Tongue (tissue), 2 donors: ENCODE measurements around the gene LIPI. TPM values are rescaled to one million over a fixed set of nuclear protein-coding genes. Genes with fewer than 3 reads are reported as not detected.
A peak's percentile ranks its signal among the peaks of the same experiment; 100 is the strongest.
"Not testable (repeated sequence)": the region's sequence is repeated elsewhere in the genome, so short reads cannot be mapped to it uniquely, and the experiment has no call there.

ENCODE experiments used
- DNase-seq: peaks from one replicate; pipeline ENCODE4 v3.0.0-alpha.2; 2015
- total RNA-seq: library from RNA; depleted of rRNA; stranded (reverse); fragments of >200 nt; gene quantifications from one replicate; pipeline ENCODE4 v1.2.3, GENCODE V29; 2014

LIPI gene
- total RNA-seq = not detected

DNA sequence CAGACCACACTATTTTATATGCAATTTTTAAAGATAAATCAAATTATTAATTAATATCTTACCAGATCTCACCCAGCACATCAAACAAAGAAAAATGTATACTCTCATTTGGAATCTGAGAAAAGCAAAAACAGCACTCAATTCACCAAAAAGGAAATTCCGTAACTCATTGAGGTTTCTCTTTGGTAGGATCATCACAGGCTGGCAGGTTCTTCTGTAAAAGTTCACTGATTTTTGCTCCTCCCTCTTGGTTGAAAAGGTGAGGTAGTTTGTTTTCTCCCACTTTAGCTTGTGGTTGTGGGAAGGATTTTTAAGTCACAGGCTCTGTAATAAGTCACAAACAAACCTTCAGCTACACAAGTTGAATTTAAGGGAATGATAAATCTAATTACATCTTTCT lies at the start of gene LIPI:
Gene LIPI (minus strand): TSS at position 218 of the 400 bp plus-strand sequence. CDS start 110 bp downstream, at position 108.
- DNase-seq = no peak

DNA sequence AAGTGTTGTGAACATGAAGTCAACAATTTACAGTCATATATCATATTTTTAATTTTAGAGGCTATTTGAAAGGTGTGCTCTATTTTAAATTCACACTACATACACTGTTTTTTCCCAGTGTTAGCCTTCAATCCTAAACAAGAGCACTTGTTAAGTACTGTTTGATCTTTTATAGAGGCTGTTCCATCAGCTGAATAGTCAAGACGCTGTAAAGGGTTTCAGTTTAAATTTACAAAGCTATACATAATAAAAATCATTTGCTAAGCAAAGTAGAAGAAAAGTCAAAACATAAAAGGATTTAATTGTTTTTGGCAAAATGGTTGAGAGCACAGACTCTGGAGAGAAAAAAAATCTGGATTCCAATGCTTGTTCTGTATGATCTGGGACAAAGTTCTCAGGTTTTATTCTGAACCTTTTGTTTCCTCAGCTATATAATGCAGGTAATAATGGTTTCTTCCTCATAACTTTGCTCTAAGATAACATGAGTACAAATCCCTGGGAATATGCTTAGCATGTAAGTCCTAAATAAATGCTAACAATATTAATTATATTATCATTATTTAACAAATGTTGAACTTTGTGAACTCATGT lies 49.5 kb upstream of the LIPI start:
- DNase-seq = no peak

DNA sequence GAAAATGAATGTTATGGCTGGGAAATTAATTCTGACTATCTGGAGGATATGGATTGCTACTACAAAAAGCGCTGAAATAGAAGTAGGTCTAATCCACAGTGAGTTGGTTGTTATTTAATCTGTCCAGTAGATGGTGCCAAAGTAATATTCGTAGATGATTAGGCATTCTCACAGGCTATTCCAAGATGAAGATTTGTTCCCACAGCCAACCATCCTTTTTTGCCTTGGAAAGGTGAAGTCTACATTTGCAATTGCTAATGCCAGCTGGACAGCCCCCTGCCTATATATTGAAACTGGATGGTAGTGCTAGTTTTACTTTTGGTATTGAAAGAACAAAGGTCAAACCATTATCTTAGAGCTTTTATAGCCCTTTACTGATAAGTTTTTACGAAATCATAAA lies 49.0 kb upstream of the LIPI start:
- DNase-seq = peak; percentile 81

DNA sequence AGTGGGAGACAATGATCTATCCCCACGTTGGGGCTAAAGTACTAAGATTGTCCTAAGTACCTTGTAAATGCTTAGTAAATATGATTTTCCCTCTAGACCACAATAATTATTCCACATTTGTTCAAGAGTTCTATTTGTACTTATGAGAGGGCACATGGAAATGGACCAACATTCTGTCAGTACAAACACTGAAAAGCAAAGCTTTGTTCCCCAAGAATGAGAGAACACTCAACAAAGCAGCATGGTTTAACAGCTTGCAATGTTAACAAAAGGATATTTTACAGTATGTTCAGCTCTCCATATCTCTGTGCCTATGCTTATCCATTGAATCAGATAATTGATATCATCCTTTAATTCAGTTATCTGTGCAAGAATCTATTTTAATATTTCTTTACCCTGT lies 40.6 kb upstream of the LIPI start:
- DNase-seq = no peak

DNA sequence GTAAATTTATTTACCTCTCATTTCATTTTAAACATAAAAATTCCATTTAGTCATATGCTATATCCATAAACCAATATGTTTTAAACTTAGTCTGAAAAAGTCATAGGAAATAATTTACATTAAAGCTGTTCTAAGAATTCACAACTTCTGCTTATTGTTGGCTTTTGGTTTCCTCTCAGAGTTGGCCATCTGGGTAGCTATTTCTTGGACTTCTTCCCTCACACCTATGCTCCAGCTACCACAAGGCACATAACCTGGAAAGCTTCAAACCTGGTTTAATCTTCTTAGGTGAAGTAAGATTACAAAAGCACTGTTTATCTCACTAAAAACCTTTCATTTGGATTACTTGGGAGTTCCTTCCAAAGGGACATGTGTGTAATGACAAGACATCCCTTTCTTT lies 35.0 kb upstream of the LIPI start:
- no peak for DNase-seq

DNA sequence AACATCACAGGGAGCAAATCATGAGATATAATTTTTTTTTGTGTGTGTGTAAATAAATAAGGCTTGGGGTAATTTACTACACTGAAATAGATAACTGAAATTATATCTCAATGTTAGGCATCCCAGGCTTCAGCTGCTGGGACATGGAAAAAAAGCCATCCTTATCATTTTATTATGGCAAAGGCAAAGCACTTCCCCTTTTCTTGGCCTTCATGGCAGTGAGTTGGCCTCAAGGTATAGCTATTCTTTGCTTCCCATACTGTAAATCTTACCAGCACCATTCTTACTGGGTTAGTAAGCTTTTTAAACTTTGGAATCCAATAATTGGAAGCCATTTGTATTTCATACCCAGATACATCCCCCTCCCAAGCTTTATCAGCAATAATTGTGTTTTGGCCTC lies 34.2 kb upstream of the LIPI start:
- DNase-seq = no peak

DNA sequence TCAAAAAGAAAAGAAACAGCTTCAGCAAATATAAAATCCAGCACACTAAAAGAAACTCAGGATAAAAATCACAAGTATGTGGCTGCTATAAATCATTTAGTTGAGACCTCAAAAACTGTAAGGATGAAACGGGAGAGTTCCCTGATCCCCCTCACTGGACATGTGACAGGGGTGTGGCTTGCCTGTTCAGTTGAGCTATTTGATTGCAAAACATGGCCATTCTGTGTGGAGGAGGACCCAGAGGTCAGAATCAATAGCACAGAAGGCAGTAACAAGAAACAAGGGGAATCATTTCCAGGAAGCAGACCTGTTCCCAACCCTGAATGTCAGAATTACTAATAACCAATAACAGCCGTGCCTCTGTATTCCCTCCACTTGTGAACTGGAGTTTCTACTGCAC lies 33.1 kb upstream of the LIPI start:
- DNase-seq = no peak

DNA sequence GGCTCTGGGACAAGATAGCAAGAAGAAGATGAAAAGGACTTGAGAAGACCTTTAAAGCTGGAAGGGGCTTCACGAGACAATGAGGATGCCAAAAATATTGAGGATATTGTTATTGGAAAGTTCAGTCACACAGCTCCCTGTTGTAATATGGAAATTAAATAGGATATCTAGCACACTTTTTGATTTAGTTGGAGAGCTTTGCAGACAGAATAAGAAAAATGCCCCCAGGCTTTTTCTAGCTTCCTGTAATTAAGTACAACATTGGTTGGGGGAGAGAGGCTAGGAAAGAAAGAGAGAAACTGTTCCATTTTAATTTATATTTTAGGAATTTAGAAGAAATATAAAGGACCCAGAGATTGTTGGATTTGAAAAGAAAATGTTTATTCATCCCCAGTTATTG lies 32.7 kb upstream of the LIPI start:
- DNase-seq = no peak

DNA sequence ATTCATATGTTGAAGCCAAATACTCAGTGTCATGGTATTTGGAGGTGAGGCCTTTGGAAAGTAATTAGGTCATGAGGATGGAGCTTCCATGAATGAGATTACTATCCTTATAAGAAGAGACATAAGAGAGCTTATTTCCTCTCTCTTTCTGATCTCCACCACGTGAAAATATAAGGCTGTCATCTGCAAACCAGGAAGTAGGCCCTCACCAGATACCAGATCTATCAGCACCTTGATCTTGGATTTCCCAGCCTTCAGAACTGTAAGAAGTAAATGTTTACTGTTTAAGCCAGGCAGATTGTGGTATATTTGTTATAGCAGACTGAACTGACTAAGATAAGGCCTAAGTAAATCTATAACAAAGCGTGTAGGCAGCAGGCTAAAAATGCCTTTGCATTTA lies 30.5 kb upstream of the LIPI start:
- no peak for DNase-seq

DNA sequence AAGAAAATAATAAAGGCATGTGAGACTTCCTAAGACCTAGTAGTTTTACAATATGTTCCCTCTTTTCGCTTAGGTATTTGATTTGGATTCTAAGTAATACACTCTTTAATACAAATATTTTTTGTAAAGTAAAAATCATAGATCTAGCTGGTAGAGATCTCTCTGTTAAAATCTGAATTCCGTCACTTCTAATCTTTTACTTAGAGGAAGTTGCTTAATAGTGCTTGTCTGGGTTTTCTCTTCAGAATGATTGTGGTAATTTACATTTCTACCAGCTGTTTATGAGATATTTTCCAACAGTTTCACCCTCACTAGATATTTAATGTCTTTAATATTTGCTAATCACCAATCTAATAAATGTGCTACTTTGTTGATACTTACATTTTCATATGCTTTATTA lies 28.5 kb upstream of the LIPI start:
- no peak for DNase-seq

DNA sequence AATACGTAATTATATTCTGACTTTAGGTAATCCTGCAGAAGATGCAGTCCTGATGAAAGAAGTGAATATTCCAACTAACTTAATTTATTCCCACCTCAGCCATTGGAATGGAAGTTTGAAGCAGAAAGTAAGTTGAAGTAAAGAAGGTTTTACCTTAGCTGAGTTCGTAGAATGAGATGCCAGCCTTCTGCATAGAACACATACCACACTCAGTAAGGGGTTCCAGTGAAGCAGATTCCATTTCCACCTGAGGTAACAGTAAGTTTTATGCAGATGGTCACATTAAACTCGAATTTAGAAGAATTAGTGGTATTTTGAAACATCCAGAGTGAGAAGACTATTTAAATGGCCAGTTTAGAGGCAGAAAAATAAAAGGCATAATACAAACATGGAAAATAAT lies 25.4 kb upstream of the LIPI start:
- no peak for DNase-seq

DNA sequence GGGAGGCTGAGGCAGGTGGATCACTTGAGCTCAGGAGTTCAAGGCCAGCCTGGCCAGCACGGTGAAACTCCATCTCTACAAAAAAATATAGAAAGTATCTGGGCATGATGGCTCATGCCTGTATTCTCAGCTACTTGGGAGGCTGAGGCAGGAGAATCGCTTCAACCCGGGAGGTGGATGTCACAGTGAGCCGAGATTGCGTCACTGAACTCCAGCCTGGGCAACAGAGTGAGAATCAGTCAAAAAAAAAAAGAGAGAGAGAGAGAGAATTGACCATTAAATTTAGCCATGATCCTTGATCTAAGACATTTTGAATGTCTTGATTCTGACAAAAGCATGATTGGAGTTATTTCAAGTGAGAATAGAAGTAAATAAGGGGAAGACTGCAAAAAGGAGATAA lies 24.3 kb upstream of the LIPI start:
- no peak for DNase-seq

DNA sequence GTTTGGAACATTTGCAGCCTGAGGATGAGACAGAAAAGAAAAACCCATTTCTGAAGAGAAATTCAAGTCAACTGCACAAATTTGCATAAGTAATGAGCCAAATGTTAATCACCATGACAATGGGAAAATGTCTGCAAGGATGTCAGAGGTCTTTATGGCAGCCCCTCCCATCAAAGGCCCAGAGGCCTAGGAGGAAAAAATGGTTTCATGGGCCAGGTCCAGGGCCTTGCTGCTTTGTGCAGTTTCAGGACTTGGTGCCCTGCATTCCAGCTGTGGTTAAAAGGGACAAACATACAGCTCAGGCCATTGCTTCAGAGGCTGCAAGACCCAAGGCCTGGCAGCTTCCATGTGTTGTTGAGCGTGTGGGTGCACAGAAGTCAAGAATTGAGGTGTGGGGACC lies 18.6 kb upstream of the LIPI start:
- no peak for DNase-seq

DNA sequence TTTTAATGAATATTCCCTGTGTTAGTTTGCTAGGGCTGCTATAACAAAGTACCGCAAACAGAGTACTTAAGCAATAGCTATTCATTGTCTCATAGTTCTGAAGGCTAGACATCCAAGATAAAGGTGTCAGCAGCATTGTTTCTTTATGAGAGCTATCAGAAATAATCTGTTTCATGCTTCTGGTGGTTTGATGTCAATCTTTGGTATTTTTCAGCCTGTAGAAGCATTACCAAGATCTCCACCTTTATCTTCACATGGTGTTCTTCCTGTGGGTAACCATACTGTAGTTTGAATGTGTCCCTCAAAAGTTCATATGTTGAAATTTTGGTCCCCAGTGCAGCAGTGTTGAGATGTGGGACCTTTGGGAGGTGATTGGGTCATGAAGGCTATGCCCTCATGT lies 12.6 kb upstream of the LIPI start:
- DNase-seq = no peak

DNA sequence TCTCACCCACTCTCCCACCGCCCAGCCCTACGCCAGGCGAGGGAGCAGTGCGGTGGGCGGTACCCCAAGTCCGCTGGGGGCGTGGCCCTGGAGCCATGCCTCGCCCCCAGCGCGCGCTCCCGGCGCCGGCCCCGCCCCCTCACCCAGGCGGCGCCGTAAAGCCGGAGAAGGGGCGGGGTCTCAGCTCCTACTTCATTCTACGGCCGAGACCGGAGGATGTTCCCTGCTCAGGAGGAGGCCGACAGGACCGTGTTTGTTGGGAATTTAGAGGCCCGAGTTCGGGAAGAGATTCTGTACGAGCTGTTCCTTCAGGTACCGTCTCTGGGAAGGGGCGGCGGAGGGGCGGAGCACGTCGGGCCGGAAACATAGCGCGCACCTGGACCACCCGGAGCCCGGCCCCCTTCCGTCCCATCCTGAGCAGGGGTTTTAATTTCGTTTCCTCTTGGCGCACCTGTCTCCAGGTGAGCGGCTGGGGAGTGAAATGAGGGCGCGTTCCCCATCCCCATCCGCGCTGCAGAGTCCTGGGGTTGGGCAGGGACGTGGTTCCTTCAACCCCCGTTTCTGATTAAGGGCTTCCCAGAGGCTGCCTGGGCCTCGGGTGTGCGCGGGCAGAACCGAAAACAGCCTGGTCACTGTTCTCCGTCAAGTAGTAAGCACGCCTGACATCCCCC lies 5.4 kb upstream of the LIPI start, which contains the start of gene RBM11:
Gene RBM11 (plus strand): TSS at position 187 of the 671 bp plus-strand sequence. CDS start 30 bp downstream, at position 217.
- peak; percentile 78 for DNase-seq

DNA sequence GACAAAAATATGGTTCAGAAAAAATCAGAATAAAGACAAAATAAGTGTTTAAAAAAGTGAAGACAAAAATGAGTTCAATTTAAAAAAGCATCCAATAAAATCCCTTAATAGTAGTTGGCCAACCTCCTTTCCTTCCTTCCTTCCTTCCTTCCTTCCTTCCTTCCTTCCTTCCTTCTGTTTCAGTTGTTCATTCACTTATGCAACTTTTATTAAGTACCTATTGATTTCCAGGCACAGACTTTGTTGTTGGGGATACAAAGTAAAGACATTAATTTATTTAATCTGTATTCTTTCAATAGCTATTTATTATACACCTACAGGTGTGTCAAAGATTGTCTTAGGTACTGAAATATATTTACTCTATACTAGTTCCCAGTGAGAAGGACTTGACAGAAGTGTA lies 2.4 kb upstream of the LIPI start:
- no peak for DNase-seq

DNA sequence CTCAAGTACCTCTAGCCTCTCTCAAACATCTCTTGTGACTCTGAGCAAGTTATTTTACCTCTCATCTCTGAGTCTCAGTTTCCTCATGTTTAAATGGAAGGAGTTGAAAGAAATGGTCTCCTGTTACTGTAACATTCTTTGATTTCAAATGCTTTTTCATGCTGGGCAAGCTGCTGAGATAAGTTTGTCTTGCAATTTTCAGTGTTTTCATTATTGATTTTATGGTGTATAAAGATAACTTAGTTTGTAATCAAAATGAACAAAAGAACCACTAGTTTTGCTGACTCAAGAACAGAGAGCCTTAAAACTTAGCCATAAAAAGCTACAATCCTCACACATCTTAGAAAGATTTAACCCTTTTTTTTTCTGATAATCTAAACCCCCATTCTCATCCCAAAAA lies 4.5 kb downstream of the LIPI start:
- DNase-seq = peak; percentile 1

DNA sequence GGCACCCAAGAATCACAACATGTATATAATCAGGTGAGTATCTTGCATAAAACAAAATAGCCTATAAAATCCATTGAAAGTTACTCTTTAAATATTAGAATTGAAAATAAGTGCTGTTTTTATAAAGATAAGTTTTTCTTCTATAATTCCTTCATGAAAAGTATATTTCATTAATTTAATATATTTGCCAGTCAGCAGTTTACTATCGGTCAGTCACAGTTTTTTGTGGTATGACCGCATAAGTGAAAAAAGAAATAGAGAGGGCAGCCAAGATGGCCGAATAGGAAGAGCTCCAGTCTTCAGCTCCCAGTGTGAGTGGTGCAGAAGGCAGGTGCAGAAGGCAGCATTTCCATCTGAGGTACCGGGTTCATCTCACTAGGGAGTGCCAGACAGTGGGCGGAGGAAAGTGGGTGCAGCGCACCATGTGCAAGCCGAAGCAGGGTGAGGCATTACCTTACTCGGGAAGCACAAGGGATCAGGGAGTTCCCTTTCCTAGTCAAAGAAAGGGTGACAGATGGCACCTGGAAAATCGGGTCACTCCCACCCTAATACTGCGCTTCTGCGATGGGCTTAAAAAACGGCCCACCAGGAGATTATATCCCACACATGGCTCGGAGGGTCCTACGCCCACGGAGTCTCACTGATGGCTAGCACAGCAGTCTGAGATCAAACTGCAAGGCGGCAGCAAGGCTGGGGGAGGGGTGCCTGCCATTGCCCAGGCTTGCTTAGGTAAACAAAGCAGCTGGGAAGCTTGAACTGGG lies 44.1 kb downstream of the LIPI start:
- DNase-seq = not testable (repeated sequence)

DNA sequence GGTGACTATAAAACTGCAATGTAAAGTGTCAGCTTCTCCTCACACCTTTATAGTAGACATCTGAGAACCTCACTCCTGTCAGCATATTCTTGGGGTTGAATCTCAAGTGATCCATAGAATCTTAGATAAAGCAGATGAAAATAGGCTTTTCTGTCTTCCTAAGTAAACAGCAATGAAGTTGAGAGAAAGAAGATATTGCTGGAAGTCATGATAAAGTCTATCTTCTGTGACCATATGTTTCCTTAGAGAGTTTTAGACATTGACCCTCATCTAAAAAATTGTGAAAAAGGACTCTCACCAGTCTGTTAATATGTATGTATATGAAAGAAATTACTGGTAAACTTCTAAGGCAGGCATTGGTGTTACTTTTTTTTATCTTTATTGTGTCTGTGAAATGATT lies 66.8 kb downstream of the LIPI start:
- no peak for DNase-seq

DNA sequence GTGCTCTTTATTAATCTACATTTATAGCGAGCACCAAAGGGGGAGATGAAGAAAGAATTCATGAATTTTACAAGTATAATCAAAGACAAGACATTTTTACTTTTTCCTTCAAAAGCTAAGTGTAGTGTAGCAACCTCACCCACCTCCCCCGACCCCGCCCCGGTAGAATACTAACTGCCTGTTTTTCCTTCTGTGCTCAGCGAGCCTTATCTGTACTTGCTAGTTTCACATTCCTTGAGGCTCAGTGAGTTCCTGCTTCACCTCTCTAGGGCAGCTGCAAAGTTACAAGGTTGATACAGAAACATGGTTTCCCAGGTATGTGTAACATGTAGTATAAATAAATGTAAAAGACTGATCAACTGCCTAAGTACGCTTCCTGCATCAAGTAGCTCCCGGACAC lies 86.5 kb downstream of the LIPI start:
- DNase-seq = no peak

DNA sequence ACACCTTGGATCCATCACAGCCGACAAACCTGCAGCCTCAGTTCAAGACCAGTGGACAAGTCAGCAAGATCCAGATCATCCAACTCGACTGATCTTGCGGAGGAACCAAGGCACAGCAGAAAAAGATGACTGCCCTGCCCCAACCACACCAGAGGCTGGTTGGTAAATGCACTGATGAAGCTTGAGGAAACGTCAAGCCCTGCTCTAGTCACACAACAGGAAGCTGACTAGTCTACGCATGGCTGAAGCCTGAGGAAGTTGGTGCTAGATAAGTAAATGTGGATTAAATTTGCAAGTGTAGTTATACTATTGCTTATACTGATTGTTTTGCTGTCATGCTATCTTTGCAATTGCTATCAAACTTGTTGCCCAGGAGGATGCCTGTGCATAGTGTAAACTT lies 89.0 kb downstream of the LIPI start:
- no peak for DNase-seq

DNA sequence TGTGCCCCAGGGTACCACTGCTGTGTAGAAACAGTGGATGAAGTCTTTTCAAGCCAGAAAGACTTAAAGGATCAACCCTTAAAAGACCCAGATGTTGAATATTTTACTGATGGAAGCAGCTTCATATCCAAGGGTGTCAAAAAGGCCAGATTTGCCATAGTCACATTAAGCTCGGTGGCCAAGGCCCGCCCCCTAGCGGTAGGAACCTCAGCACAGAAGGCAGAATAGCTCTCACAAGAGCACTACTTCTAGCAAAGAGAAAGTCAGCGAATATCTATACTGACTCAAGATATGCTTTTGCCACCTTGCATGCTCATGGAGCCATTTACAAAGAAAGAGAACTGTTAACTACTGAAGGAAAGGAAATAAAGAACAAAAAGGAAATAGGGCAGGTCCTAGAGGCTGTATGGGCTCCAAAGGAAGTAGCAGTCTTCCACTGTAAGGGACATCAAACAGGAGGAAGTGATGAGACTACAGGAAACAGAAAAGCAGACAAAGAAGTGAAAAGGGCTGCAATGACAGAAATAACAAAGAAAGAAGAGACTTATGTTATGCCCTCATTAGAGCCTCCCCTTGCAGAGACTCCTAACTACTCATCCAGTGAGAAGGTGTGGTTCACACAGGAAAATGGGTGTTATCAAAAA lies 90.5 kb downstream of the LIPI start:
- DNase-seq = no peak

DNA sequence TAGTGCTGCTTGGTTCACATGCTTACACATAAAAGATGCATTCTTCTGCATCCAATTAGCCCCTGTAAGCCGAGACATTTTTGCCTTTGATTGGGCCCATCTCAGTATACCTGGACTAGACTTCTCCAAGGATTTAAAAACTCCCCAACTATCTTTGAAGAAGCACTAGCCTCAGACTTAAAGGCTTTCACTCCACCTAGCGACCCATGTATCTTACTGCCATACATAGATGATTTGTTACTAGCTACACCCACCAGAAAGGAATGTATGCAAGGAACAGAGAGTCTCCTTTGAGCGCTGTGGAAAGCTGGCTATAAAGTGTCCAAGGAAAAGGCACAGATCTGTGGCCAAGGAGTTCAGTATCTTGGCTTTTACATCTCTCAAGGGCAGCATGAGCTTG lies 91.7 kb downstream of the LIPI start:
- no peak for DNase-seq
